ENCODE results near the gene GFPT2.
"Not testable (repeated sequence)": the region's sequence is repeated elsewhere in the genome, so short reads cannot be mapped to it uniquely, and the experiment has no call there.

GFPT2 gene

GRCh38 chr5:180304016-180304292 lies 49.2 kb downstream of the GFPT2 start:
- DNase-seq (ENCODE audit: low read depth) = no peak

- no peak for DNase-seq (ENCODE audit: low read depth)
Observed at GRCh38 chr5:180303226-180304015, 49.7 kb downstream of the GFPT2 start.

- no peak for DNase-seq (ENCODE audit: low read depth)
Observed at GRCh38 chr5:180302256-180302655, 50.9 kb downstream of the GFPT2 start.

GRCh38 chr5:180301253-180301652 lies 51.9 kb downstream of the GFPT2 start:
- DNase-seq (ENCODE audit: low read depth) = no peak

- DNase-seq (ENCODE audit: low read depth) = no peak
Observed at GRCh38 chr5:180299526-180299925, 53.6 kb downstream of the GFPT2 start.

GRCh38 chr5:180299014-180299413 lies 54.1 kb downstream of the GFPT2 start:
- not testable (repeated sequence) for DNase-seq (ENCODE audit: low read depth)

- no peak for DNase-seq (ENCODE audit: low read depth)
Observed at GRCh38 chr5:180297587-180298282, 55.4 kb downstream of the GFPT2 start.

GRCh38 chr5:180296771-180297170 lies 56.4 kb downstream of the GFPT2 start:
- no peak for DNase-seq (ENCODE audit: low read depth)

- DNase-seq (ENCODE audit: low read depth) = no peak
Observed at GRCh38 chr5:180294913-180295555, 58.1 kb downstream of the GFPT2 start.

GRCh38 chr5:180294411-180294810 lies 58.7 kb downstream of the GFPT2 start:
- DNase-seq (ENCODE audit: low read depth) = no peak

- no peak for DNase-seq (ENCODE audit: low read depth)
Observed at GRCh38 chr5:180291943-180292831, 60.9 kb downstream of the GFPT2 start, which contains the start of gene MAPK9. TSS of gene MAPK9 (minus strand) at chr5:180292083. CDS start at chr5:180280561, 11,522 bp downstream.

GRCh38 chr5:180291234-180291940 lies 61.7 kb downstream of the GFPT2 start:
- no peak for DNase-seq (ENCODE audit: low read depth)

- DNase-seq (ENCODE audit: low read depth) = no peak
Observed at GRCh38 chr5:180290568-180291233, 62.4 kb downstream of the GFPT2 start.

GRCh38 chr5:180289966-180290365 lies 63.2 kb downstream of the GFPT2 start:
- DNase-seq (ENCODE audit: low read depth) = no peak

GRCh38 chr5:180289433-180289832 lies 63.7 kb downstream of the GFPT2 start:
- no peak for DNase-seq (ENCODE audit: low read depth)

GRCh38 chr5:180287868-180288267 lies 65.3 kb downstream of the GFPT2 start:
- DNase-seq (ENCODE audit: low read depth) = no peak

- no peak for DNase-seq (ENCODE audit: low read depth)
Observed at GRCh38 chr5:180287404-180287803, 65.7 kb downstream of the GFPT2 start.

GRCh38 chr5:180284149-180284548 lies 69.0 kb downstream of the GFPT2 start:
- DNase-seq (ENCODE audit: low read depth) = no peak

GRCh38 chr5:180283026-180283615 lies 70.0 kb downstream of the GFPT2 start:
- no peak for DNase-seq (ENCODE audit: low read depth)

- no peak for DNase-seq (ENCODE audit: low read depth)
Observed at GRCh38 chr5:180282281-180282680, 70.9 kb downstream of the GFPT2 start.
